Activated CD4-positive, alpha-beta memory T cell treated with anti-CD3 and anti-CD28 coated beads, Interleukin-2, amount 10 ng/mL, durations not matched to agents 7 days and 5 days (primary cell): ENCODE data around the gene CWF19L1. TPM values are rescaled to one million over a fixed set of nuclear protein-coding genes. Genes with fewer than 3 reads are reported as not detected.

Experiments used
- CTCF ChIA-PET: fragments of 350-600 bp; sonication (Branson Sonifier 250); formaldehyde crosslinking; loops from one replicate; lab custom pipeline; 2021; ENCODE audit warnings: antibody characterized with exemption, inconsistent platforms; lab: Charles Lee
- POLR2A ChIA-PET: fragments of 350-600 bp; sonication (Branson Sonifier 250); formaldehyde crosslinking; loops from one replicate; lab custom pipeline; 2021; ENCODE audit warnings: antibody characterized with exemption; lab: Charles Lee
- DNase-seq: peaks from one replicate; pipeline ENCODE4 v3.0.0-alpha.2; 2020
- H3K27ac Mint-ChIP-seq: one replicate; pipeline ENCODE4 v1.8.0; 2021; ENCODE audit warnings: mild to moderate bottlenecking, mixed read lengths
- H3K27me3 Mint-ChIP-seq: one replicate; pipeline ENCODE4 v1.8.0; 2021; ENCODE audit warnings: mixed read lengths
- H3K36me3 Mint-ChIP-seq: one replicate; pipeline ENCODE4 v1.8.0; 2021; ENCODE audit warnings: low read depth, mixed read lengths
- H3K4me1 Mint-ChIP-seq: one replicate; pipeline ENCODE4 v1.8.0; 2021; ENCODE audit warnings: mixed read lengths
- H3K4me3 Mint-ChIP-seq: one replicate; pipeline ENCODE4 v1.8.0; 2021; ENCODE audit warnings: mild to moderate bottlenecking, mixed read lengths
- H3K9me3 Mint-ChIP-seq: one replicate; pipeline ENCODE4 v1.8.0; 2021; ENCODE audit warnings: mixed read lengths
- total RNA-seq, 2 experiments: library from RNA; stranded (reverse); gene quantifications; one replicate each; pipeline ENCODE4 v1.2.3, GENCODE V29; 2021

Gene CWF19L1
- total RNA-seq, 2 experiments from 2014 or later, result 36.0 to 36.7 TPM

DNA sequence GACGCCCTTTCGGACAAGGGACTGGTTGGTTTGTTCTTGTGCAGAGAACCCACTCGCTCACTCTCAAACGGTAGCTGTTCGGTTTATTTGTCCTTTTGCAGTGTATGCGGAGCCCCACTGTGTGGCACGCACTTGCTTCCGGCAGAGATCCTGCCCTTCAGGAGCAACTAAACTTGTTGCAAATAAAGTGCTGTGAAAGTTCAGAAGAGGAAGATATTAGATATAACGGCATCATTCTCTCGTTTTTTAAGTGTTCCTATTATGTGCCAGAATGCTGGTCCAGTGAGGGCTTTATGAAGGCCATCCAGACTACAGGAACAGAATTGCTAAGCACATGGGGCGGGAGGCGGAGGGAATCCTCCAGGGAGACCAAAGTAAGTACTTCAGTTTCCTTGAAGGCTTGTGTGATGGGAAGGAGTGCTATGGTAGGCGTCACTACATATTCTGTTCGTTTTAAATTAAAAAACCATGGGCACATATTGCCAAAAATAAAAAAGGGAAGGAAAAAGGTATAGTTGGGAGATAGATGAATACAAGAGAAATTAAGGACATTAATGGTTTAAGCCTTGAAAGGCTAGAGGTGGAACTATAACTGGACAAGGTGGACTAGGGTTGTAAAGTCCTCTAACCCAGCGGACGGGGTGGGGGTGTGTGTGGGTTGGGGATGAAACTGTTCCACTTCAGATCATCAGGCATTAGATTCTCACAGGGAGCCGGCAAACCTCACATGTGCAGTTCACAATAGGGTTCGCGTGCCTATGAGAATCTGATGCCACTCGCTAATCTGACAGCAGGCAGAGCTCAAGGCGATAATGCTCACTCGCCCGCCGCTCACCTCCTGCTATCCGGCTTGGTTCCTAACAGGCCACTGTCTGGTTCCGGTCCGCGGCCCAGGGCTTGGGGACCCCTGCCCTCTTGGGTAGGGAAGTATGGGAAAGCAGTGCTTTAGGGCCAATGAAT lies 80.9 kb downstream of the CWF19L1 start:
- no peaks in the 10 kb centered on the region for H3K9me3 Mint-ChIP-seq
- H3K4me3 Mint-ChIP-seq, result peak overlapping the region; percentile 95
- DNase-seq, result peak; percentile 25
- H3K36me3 Mint-ChIP-seq, result peaks cover 60% of the 10 kb centered on the region
- ChIA-PET POLR2A (interaction anchor here (1.1 to 4.6 kb wide), 3 partner anchors 11 to 349 kb away, joined by 4 to 37 read pairs (median 6); partner anchors contain the start of genes CHUK and HIF1AN), CTCF (interaction anchor here (1.0 kb wide), 1 partner anchor 177 kb away, joined by 3 read pairs; no protein-coding TSS in a partner anchor)
- H3K4me1 Mint-ChIP-seq, result peaks cover 63% of the 10 kb centered on the region
- no peaks in the 10 kb centered on the region for H3K27me3 Mint-ChIP-seq
- peak overlapping the region; percentile 87 for H3K27ac Mint-ChIP-seq

DNA sequence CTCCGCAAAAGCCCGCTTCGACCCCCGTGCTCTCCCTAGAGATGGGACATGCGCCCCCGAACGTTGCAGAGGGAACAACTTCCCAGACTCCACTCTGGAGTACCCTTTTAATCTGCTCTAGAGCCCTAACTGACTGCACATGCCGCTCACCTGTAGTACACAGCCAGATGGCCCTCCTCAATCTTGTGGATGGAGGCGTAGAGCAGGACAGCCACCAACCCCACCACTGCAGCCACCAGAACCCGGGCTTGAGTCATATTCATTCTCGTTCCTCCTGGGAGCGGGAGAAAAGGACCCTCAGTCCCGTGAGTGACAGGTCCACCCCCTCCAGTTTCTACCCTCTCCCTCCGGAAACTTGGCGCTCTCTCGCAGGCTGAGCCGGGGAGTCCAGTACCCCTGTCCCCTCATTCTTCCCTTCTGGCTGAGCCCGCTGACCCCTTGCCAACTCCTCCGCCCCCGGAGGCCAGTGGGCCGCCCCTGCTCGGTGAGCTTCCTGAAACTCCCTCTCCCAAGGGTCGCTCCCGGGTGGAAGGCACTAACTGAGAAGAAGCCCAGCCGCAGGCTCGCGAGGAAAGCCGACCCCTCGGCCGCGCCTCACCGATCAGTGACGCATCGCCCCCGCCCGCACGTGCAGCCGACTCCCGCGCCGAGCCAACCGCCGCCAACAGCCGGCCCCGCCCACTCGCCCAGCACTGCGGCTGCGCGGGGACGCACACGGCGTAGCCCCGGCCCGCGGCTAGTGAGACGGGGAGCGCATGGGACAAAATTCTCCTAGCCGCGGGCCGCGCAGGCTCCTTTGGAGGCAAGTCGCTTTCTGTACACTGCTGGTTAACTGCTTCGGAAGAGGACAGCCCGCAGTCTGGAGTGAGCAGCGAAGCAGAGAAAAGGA lies 81.8 kb downstream of the CWF19L1 start, which contains the start of gene ERLIN1:
Gene ERLIN1, minus strand, starts transcription at position 666 of the 889 bp plus-strand sequence. Its CDS starts 403 bp downstream, at position 263.
- H3K4me3 Mint-ChIP-seq, result peak within 1 kb of the TSS; percentile 95
- DNase-seq, result peak; percentile 93
- POLR2A ChIA-PET, result interaction anchor here (1.1 to 4.6 kb wide), 6 partner anchors 9 to 350 kb away, joined by 3 to 37 read pairs (median 5); partner anchors contain the start of genes CHUK and HIF1AN
- H3K4me1 Mint-ChIP-seq, result peaks cover 60% of the 10 kb centered on the region
- CTCF ChIA-PET, result interaction anchor here (1.0 kb wide), 1 partner anchor 177 kb away, joined by 3 read pairs; no protein-coding TSS in a partner anchor
- H3K27ac Mint-ChIP-seq, result peak within 1 kb of the TSS; percentile 87
- no peaks in the 10 kb centered on the region for H3K9me3 Mint-ChIP-seq
- H3K36me3 Mint-ChIP-seq, result peaks cover 54% of the 10 kb centered on the region
- no peaks in the 10 kb centered on the region for H3K27me3 Mint-ChIP-seq

DNA sequence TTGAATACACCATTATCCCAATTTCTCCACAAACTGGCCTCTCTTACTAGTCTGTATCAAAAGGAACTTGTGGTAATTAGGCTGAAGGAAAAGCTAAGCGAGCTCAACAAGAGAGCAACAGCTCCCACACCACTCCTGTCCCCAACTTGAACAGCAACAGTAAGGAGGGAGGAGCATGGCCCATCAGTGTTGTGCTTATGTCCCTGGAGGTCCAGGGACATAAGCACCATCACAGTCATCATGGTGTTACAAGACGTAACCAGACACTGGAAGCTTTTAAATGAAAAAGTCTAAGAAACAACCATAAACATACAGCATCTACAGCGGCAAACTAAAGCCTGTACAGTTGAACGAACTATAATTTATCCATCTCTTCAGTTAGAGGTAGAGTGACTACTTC lies 82.6 kb downstream of the CWF19L1 start:
- peak overlapping the region; percentile 87 for H3K27ac Mint-ChIP-seq
- H3K36me3 Mint-ChIP-seq, result peaks cover 58% of the 10 kb centered on the region
- POLR2A ChIA-PET, result interaction anchor here (1.2 to 4.6 kb wide), 5 partner anchors 9 to 128 kb away, joined by 3 to 37 read pairs (median 8); no protein-coding TSS in a partner anchor
- peaks cover 67% of the 10 kb centered on the region for H3K4me1 Mint-ChIP-seq
- H3K27me3 Mint-ChIP-seq, result no peaks in the 10 kb centered on the region
- H3K9me3 Mint-ChIP-seq, result no peaks in the 10 kb centered on the region
- no peak for DNase-seq
- peak overlapping the region; percentile 95 for H3K4me3 Mint-ChIP-seq
- CTCF ChIA-PET, result interaction anchor here (1.2 kb wide), 1 partner anchor 160 kb away, joined by 4 read pairs; no protein-coding TSS in a partner anchor

DNA sequence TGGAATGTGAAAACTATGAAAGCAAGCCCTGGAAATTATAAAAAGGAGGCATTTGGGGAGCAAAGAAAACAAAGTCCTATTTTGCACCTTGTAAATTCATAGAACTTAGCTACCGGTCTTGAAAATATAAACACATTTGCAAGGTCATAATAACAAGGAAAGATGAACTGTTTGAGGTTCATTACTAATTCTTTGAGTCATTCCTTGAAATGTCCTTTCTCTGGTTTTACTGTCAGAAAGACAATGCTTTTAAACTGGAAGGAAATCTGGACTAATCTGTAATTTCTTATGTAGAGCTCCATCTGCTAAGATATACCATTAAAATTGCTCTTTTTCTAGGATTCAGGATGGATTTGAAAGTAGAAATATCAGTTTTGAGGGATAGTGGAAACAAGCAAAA lies 83.0 kb downstream of the CWF19L1 start:
- ChIA-PET CTCF (interaction anchor here (1.2 kb wide), 1 partner anchor 160 kb away, joined by 4 read pairs; no protein-coding TSS in a partner anchor), POLR2A (interaction anchor here (1.1 to 4.6 kb wide), 5 partner anchors 9 to 324 kb away, joined by 3 to 37 read pairs (median 8); no protein-coding TSS in a partner anchor)
- H3K27ac Mint-ChIP-seq, result peak overlapping the region; percentile 13
- no peaks in the 10 kb centered on the region for H3K9me3 Mint-ChIP-seq
- H3K4me3 Mint-ChIP-seq, result peak overlapping the region; percentile 95
- no peaks in the 10 kb centered on the region for H3K27me3 Mint-ChIP-seq
- no peak for DNase-seq
- H3K4me1 Mint-ChIP-seq, result peaks cover 67% of the 10 kb centered on the region
- H3K36me3 Mint-ChIP-seq, result peaks cover 58% of the 10 kb centered on the region

DNA sequence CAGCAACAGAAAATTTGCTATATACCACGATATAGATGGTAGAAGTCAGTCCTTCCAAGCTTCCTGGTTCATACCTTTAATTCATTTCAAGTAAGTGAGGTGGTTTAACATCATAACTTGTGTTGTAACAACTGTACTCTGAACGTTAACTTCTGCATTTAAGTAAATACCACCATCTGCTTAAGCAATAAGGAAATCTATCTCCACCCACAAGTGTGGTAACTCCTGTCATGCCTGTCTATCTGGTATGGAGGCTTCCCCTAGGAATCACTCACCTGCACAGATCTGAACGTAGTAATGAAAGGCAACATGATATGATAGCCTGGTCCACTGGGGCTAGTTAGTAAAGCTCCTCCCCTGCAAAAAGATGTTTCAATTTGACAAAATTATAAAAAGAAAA lies 84.0 kb downstream of the CWF19L1 start:
- POLR2A ChIA-PET, result interaction anchor here (1.1 to 4.6 kb wide), 4 partner anchors 8 to 325 kb away, joined by 3 to 37 read pairs (median 10); no protein-coding TSS in a partner anchor

DNA sequence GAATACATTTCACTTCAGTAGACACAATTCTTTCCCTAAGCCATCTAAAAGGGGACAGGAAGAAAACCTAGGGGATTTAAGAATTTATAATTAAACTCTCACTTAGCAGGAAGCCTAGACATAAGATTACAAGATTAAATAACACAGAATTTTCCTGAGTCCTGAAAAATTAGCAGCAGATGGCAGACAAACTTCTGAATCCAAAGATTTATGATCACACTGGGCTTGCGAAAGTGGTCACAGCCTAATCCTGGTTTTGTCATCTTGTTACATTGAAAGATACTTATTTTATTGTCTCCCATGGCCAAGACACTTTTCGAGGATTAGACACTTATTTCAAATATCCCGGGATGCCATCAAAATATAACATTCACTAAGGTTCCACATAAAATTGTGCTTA lies 84.5 kb downstream of the CWF19L1 start:
- peaks cover 58% of the 10 kb centered on the region for H3K4me1 Mint-ChIP-seq
- CTCF ChIA-PET, result no interaction called here

More for the DNA sequence above, 84.0 kb downstream of the CWF19L1 start:
- Mint-ChIP-seq H3K4me1 (peaks cover 62% of the 10 kb centered on the region), H3K9me3 (no peaks in the 10 kb centered on the region), H3K27me3 (no peaks in the 10 kb centered on the region), H3K4me3 (no peak overlapping the region), H3K27ac (no peak overlapping the region), H3K36me3 (peaks cover 55% of the 10 kb centered on the region)
- CTCF ChIA-PET, result no interaction called here
- no peak for DNase-seq

More for the DNA sequence above, 84.5 kb downstream of the CWF19L1 start:
- Mint-ChIP-seq H3K4me3 (no peak overlapping the region), H3K36me3 (peaks cover 58% of the 10 kb centered on the region), H3K27ac (no peak overlapping the region), H3K9me3 (no peaks in the 10 kb centered on the region), H3K27me3 (no peaks in the 10 kb centered on the region)
- DNase-seq, result no peak
- POLR2A ChIA-PET, result no interaction called here

Other genes starting within 250 kb of the CWF19L1 start
- gene CPN1, start 185.8 kb downstream of the CWF19L1 start, total RNA-seq, result not detected
- 10 to 100 TPM; 12.6 to 14.4 TPM for gene ERLIN1, start 81.6 kb downstream of the CWF19L1 start, total RNA-seq
- 10 to 100 TPM; 23.6 to 24.7 TPM for gene CHUK, start 38.0 kb downstream of the CWF19L1 start, total RNA-seq
- gene BLOC1S2, start 19.0 kb upstream of the CWF19L1 start, total RNA-seq, result 10 to 100 TPM; 47.5 to 48.8 TPM
- gene PKD2L1, start 62.6 kb upstream of the CWF19L1 start, total RNA-seq, result under 1 TPM in 1 of 2 experiments, not detected in 1; 0.18 TPM
- gene SCD, start 79.6 kb upstream of the CWF19L1 start, total RNA-seq, result 100 to 1,000 TPM; 198 to 202 TPM
- under 1 TPM in 1 of 2 experiments, not detected in 1; 0.23 TPM for gene WNT8B, start 195.4 kb upstream of the CWF19L1 start, total RNA-seq